ENCODE results near the gene CHST6. TPM values are rescaled to one million over a fixed set of nuclear protein-coding genes. Genes with fewer than 3 reads are reported as not detected.

The CHST6 gene
- total and polyA plus RNA-seq, 2 of the 8 experiments (the other 6 are each of a cell fraction or from before 2014, with no cell fraction given), result 18.2 to 25.4 TPM

GRCh38 chr16:75459691-75460090 is 35.5 kb downstream of the CHST6 start (continued):
- TF ChIP-seq RXRA (IDR thresholded peaks at IDR 0.05; ENCODE audit: insufficient read depth, low read depth, low read length), result no peak
- TF ChIP-seq TAF1 (IDR thresholded peaks at IDR 0.05; ENCODE audit: low read depth, low read length), result no peak
- no peak for TF ChIP-seq TCF12 (IDR thresholded peaks at IDR 0.05; ENCODE audit: low read depth, low read length)
- TF ChIP-seq, protein P1, sequence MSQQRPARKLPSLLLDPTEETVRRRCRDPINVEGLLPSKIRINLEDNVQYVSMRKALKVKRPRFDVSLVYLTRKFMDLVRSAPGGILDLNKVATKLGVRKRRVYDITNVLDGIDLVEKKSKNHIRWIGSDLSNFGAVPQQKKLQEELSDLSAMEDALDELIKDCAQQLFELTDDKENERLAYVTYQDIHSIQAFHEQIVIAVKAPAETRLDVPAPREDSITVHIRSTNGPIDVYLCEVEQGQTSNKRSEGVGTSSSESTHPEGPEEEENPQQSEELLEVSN (IDR thresholded peaks at IDR 0.05), result no peak
- no peak for TF ChIP-seq KDM5A (IDR thresholded peaks at IDR 0.05; ENCODE audit: low read length)
- no peak for TF ChIP-seq TBP (IDR thresholded peaks at IDR 0.05; ENCODE audit: low read depth, low read length)
- TF ChIP-seq PHF8 (conservative IDR thresholded peaks at IDR 0.05; ENCODE audit: low read depth, low read length), result no peak
- TF ChIP-seq, protein P2, sequence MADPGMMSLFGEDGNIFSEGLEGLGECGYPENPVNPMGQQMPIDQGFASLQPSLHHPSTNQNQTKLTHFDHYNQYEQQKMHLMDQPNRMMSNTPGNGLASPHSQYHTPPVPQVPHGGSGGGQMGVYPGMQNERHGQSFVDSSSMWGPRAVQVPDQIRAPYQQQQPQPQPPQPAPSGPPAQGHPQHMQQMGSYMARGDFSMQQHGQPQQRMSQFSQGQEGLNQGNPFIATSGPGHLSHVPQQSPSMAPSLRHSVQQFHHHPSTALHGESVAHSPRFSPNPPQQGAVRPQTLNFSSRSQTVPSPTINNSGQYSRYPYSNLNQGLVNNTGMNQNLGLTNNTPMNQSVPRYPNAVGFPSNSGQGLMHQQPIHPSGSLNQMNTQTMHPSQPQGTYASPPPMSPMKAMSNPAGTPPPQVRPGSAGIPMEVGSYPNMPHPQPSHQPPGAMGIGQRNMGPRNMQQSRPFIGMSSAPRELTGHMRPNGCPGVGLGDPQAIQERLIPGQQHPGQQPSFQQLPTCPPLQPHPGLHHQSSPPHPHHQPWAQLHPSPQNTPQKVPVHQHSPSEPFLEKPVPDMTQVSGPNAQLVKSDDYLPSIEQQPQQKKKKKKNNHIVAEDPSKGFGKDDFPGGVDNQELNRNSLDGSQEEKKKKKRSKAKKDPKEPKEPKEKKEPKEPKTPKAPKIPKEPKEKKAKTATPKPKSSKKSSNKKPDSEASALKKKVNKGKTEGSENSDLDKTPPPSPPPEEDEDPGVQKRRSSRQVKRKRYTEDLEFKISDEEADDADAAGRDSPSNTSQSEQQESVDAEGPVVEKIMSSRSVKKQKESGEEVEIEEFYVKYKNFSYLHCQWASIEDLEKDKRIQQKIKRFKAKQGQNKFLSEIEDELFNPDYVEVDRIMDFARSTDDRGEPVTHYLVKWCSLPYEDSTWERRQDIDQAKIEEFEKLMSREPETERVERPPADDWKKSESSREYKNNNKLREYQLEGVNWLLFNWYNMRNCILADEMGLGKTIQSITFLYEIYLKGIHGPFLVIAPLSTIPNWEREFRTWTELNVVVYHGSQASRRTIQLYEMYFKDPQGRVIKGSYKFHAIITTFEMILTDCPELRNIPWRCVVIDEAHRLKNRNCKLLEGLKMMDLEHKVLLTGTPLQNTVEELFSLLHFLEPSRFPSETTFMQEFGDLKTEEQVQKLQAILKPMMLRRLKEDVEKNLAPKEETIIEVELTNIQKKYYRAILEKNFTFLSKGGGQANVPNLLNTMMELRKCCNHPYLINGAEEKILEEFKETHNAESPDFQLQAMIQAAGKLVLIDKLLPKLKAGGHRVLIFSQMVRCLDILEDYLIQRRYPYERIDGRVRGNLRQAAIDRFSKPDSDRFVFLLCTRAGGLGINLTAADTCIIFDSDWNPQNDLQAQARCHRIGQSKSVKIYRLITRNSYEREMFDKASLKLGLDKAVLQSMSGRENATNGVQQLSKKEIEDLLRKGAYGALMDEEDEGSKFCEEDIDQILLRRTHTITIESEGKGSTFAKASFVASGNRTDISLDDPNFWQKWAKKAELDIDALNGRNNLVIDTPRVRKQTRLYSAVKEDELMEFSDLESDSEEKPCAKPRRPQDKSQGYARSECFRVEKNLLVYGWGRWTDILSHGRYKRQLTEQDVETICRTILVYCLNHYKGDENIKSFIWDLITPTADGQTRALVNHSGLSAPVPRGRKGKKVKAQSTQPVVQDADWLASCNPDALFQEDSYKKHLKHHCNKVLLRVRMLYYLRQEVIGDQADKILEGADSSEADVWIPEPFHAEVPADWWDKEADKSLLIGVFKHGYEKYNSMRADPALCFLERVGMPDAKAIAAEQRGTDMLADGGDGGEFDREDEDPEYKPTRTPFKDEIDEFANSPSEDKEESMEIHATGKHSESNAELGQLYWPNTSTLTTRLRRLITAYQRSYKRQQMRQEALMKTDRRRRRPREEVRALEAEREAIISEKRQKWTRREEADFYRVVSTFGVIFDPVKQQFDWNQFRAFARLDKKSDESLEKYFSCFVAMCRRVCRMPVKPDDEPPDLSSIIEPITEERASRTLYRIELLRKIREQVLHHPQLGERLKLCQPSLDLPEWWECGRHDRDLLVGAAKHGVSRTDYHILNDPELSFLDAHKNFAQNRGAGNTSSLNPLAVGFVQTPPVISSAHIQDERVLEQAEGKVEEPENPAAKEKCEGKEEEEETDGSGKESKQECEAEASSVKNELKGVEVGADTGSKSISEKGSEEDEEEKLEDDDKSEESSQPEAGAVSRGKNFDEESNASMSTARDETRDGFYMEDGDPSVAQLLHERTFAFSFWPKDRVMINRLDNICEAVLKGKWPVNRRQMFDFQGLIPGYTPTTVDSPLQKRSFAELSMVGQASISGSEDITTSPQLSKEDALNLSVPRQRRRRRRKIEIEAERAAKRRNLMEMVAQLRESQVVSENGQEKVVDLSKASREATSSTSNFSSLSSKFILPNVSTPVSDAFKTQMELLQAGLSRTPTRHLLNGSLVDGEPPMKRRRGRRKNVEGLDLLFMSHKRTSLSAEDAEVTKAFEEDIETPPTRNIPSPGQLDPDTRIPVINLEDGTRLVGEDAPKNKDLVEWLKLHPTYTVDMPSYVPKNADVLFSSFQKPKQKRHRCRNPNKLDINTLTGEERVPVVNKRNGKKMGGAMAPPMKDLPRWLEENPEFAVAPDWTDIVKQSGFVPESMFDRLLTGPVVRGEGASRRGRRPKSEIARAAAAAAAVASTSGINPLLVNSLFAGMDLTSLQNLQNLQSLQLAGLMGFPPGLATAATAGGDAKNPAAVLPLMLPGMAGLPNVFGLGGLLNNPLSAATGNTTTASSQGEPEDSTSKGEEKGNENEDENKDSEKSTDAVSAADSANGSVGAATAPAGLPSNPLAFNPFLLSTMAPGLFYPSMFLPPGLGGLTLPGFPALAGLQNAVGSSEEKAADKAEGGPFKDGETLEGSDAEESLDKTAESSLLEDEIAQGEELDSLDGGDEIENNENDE (IDR thresholded peaks at IDR 0.05; ENCODE audit: insufficient replicate concordance, low read length), result no peak
- TF ChIP-seq NANOG (IDR thresholded peaks at IDR 0.05; ENCODE audit: insufficient read depth, low read depth, low read length, poor library complexity, severe bottlenecking), result no peak
- TF ChIP-seq JUN (IDR thresholded peaks at IDR 0.05; ENCODE audit: low read depth, low read length), result no peak
- TF ChIP-seq BCL11A (IDR thresholded peaks at IDR 0.05; ENCODE audit: low read depth in 2 of 2, low read length in 2 of 2), result no peak
